Measurements from ENCODE around the gene MYD88. TPM values are rescaled to one million over a fixed set of nuclear protein-coding genes. Genes with fewer than 3 reads are reported as not detected.

The MYD88 gene
- total RNA-seq, 1 experiment from 2014 or later: 32.7 TPM

DNA sequence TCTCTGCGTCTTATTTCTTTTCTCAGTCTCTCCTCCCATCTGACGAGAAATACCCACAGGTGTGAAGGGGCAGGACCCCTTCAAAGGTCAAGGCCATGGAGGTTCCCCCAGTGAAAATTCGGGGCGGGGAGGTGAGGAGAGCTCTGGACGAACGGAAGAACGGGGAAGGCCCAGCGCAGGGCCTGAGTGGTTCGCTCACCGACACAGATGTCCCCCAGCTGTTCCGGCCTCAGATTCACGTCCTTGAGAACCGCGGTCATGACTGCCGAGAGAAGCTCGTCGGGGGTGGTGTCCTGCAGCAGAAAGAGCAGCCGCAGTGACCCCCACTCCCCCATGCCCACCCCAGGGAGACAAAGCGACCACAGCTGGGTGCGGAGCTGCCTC, 2.1 kb upstream of the MYD88 start:
- CTCF ChIA-PET: interaction anchor here (0.6 kb wide), 1 partner anchor 105 kb away, joined by 3 read pairs; no protein-coding TSS in a partner anchor

GRCh38 chr3:38136777-38137614, 1.5 kb upstream of the MYD88 start, which contains the start of gene ACAA1:
Gene ACAA1, minus strand, starts transcription at chr3:38137127. Its CDS starts 92 bp downstream, at chr3:38137035.
- ATAC-seq (peak; percentile 96), DNase-seq (ENCODE audit: low read depth, low spot score) (peak; percentile 91)
- no peaks in the 10 kb centered on the region for H3K27me3 ChIP-seq (ENCODE audit: control insufficient read depth, insufficient read depth, low read length)
- BruUV-seq (replicated peaks): no TSS peak
- H3K27ac ChIP-seq (ENCODE audit: low read length): peak within 1 kb of the TSS; percentile 95
- H3K36me3 ChIP-seq (ENCODE audit: control insufficient read depth, insufficient read depth, low read length): peaks cover 2% of the 10 kb centered on the region
- in situ Hi-C loops (cut with HindIII; ENCODE audit: low pct_unique_long_range_greater_than_20kb, low sequenced_read_pairs) (no loop called here), intact Hi-C loops (cut with micrococcal nuclease; ENCODE audit: unreplicated experiment) (no loop called here)
- POLR2A ChIA-PET: interaction anchor here (0.5 to 1.1 kb wide), 2 partner anchors 10 to 30 kb away, joined by 3 to 6 read pairs; no protein-coding TSS in a partner anchor
- no peaks in the 10 kb centered on the region for H3K9me3 ChIP-seq (ENCODE audit: control insufficient read depth, insufficient read depth, low read depth, low read length)
- H3K4me3 ChIP-seq (ENCODE audit: low read depth in 2 of 2, low read length in 2 of 2): peak within 1 kb of the TSS; percentile 81 to 82
- TF ChIP-seq POLR2AphosphoS5 (IDR thresholded peaks at IDR 0.05; ENCODE audit: low read depth, low read length) (peak; percentile 89; the same call in 1 of the 2 replicates), SIN3A (IDR thresholded peaks at IDR 0.05; ENCODE audit: borderline replicate concordance, insufficient read depth, low read depth, low read length) (0 out of 2 replicates have a peak, but pooled peaks have one; percentile 41), TCF7L2 (IDR thresholded peaks at IDR 0.05; ENCODE audit: low read depth, low read length) (no peak; the same call in none of the 2 replicates)
- H3K4me1 ChIP-seq (ENCODE audit: control insufficient read depth, insufficient read depth, low read length): peaks cover 5% of the 10 kb centered on the region
- CTCF ChIA-PET: interaction anchor here (0.6 kb wide), 1 partner anchor 106 kb away, joined by 3 read pairs; no protein-coding TSS in a partner anchor

More for the DNA sequence above, 2.1 kb upstream of the MYD88 start:
- intact Hi-C loops (cut with micrococcal nuclease; ENCODE audit: unreplicated experiment) (no loop called here), in situ Hi-C loops (cut with HindIII; ENCODE audit: low pct_unique_long_range_greater_than_20kb, low sequenced_read_pairs) (no loop called here)
- H3K27ac ChIP-seq (ENCODE audit: low read length): peak overlapping the region; percentile 84
- H3K4me1 ChIP-seq (ENCODE audit: control insufficient read depth, insufficient read depth, low read length): peaks cover 5% of the 10 kb centered on the region
- POLR2A ChIA-PET: interaction anchor here (0.6 kb wide), 1 partner anchor 191 kb away, joined by 4 read pairs; no protein-coding TSS in a partner anchor
- H3K27me3 ChIP-seq (ENCODE audit: control insufficient read depth, insufficient read depth, low read length): no peaks in the 10 kb centered on the region
- no peak for TF ChIP-seq POLR2AphosphoS5 (IDR thresholded peaks at IDR 0.05; ENCODE audit: low read depth, low read length)
- H3K36me3 ChIP-seq (ENCODE audit: control insufficient read depth, insufficient read depth, low read length): peaks cover 2% of the 10 kb centered on the region
- H3K9me3 ChIP-seq (ENCODE audit: control insufficient read depth, insufficient read depth, low read depth, low read length): no peaks in the 10 kb centered on the region
- no peak for ATAC-seq
- DNase-seq (ENCODE audit: low read depth, low spot score): no peak
- peak overlapping the region; percentile 81 to 82 for H3K4me3 ChIP-seq (ENCODE audit: low read depth in 2 of 2, low read length in 2 of 2)
- TSS peak; percentile 65 for BruUV-seq (replicated peaks)

GRCh38 chr3:38137615-38138348, 679 bp upstream of the MYD88 start:
- peaks cover 5% of the 10 kb centered on the region for H3K4me1 ChIP-seq (ENCODE audit: control insufficient read depth, insufficient read depth, low read length)

More at GRCh38 chr3:38137615-38138348, 679 bp upstream of the MYD88 start:
- in situ Hi-C loops (cut with HindIII; ENCODE audit: low pct_unique_long_range_greater_than_20kb, low sequenced_read_pairs) (no loop called here), intact Hi-C loops (cut with micrococcal nuclease; ENCODE audit: unreplicated experiment) (no loop called here)
- DNase-seq (ENCODE audit: low read depth, low spot score): no peak
- peak; percentile 7; the same call in 1 of the 2 replicates for ATAC-seq
- no peaks in the 10 kb centered on the region for H3K27me3 ChIP-seq (ENCODE audit: control insufficient read depth, insufficient read depth, low read length)
- H3K4me3 ChIP-seq (ENCODE audit: low read depth in 2 of 2, low read length in 2 of 2): peak overlapping the region; percentile 79 to 82
- BruUV-seq (replicated peaks): TSS peak; percentile 94
- H3K27ac ChIP-seq (ENCODE audit: low read length): peak overlapping the region; percentile 95
- peaks cover 2% of the 10 kb centered on the region for H3K36me3 ChIP-seq (ENCODE audit: control insufficient read depth, insufficient read depth, low read length)
- ChIA-PET CTCF (no interaction called here), POLR2A (interaction anchor here (1.1 kb wide), 1 partner anchor 29 kb away, joined by 3 read pairs; no protein-coding TSS in a partner anchor)
- no peaks in the 10 kb centered on the region for H3K9me3 ChIP-seq (ENCODE audit: control insufficient read depth, insufficient read depth, low read depth, low read length)
- TF ChIP-seq, protein P1, sequence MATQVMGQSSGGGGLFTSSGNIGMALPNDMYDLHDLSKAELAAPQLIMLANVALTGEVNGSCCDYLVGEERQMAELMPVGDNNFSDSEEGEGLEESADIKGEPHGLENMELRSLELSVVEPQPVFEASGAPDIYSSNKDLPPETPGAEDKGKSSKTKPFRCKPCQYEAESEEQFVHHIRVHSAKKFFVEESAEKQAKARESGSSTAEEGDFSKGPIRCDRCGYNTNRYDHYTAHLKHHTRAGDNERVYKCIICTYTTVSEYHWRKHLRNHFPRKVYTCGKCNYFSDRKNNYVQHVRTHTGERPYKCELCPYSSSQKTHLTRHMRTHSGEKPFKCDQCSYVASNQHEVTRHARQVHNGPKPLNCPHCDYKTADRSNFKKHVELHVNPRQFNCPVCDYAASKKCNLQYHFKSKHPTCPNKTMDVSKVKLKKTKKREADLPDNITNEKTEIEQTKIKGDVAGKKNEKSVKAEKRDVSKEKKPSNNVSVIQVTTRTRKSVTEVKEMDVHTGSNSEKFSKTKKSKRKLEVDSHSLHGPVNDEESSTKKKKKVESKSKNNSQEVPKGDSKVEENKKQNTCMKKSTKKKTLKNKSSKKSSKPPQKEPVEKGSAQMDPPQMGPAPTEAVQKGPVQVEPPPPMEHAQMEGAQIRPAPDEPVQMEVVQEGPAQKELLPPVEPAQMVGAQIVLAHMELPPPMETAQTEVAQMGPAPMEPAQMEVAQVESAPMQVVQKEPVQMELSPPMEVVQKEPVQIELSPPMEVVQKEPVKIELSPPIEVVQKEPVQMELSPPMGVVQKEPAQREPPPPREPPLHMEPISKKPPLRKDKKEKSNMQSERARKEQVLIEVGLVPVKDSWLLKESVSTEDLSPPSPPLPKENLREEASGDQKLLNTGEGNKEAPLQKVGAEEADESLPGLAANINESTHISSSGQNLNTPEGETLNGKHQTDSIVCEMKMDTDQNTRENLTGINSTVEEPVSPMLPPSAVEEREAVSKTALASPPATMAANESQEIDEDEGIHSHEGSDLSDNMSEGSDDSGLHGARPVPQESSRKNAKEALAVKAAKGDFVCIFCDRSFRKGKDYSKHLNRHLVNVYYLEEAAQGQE (IDR thresholded peaks at IDR 0.05; ENCODE audit: insufficient read depth in 1 of 2, low read depth in 2 of 2, low read length in 1 of 2): no peak
- no peak for TF ChIP-seq TCF7L2 (IDR thresholded peaks at IDR 0.05; ENCODE audit: low read depth, low read length)
- TF ChIP-seq POLR2AphosphoS5 (IDR thresholded peaks at IDR 0.05; ENCODE audit: low read depth, low read length): no peak
- TF ChIP-seq SIN3A (IDR thresholded peaks at IDR 0.05; ENCODE audit: borderline replicate concordance, insufficient read depth, low read depth, low read length): 0 out of 2 replicates have a peak, but pooled peaks have one; percentile 13
- TF ChIP-seq, protein P2, sequence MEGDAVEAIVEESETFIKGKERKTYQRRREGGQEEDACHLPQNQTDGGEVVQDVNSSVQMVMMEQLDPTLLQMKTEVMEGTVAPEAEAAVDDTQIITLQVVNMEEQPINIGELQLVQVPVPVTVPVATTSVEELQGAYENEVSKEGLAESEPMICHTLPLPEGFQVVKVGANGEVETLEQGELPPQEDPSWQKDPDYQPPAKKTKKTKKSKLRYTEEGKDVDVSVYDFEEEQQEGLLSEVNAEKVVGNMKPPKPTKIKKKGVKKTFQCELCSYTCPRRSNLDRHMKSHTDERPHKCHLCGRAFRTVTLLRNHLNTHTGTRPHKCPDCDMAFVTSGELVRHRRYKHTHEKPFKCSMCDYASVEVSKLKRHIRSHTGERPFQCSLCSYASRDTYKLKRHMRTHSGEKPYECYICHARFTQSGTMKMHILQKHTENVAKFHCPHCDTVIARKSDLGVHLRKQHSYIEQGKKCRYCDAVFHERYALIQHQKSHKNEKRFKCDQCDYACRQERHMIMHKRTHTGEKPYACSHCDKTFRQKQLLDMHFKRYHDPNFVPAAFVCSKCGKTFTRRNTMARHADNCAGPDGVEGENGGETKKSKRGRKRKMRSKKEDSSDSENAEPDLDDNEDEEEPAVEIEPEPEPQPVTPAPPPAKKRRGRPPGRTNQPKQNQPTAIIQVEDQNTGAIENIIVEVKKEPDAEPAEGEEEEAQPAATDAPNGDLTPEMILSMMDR (IDR thresholded peaks at IDR 0.05): no peak
